ENCODE data around the gene TMTC1. TPM values are rescaled to one million over a fixed set of nuclear protein-coding genes. Genes with fewer than 3 reads are reported as not detected.
A peak's percentile ranks its signal among the peaks of the same experiment; 100 is the strongest.

The TMTC1 gene
- total and polyA plus RNA-seq, 2 of the 8 experiments (the other 6 are each of a cell fraction or from before 2014, with no cell fraction given), result 15.4 to 20.8 TPM

- TF ChIP-seq CHD7 (IDR thresholded peaks at IDR 0.05; ENCODE audit: insufficient replicate concordance, low read length) (peak; percentile 73), CTCF (IDR thresholded peaks at IDR 0.05; ENCODE audit: control extremely low read depth in 1 of 3, insufficient read depth in 1 of 3, low read depth in 1 of 3, low read length in 3 of 3) (peak; percentile 46 to 80 (median 57)), RAD21 (IDR thresholded peaks at IDR 0.05 in 1 of 2, conservative IDR thresholded peaks at IDR 0.05 in 1 of 2; ENCODE audit: low read depth in 2 of 2, low read length in 2 of 2) (peak; percentile 59 to 65)
Observed at GRCh38 chr12:29591140-29592020, 192.4 kb downstream of the TMTC1 start (continued).
